Measurements from ENCODE around the gene KLHL22. TPM values are rescaled to one million over a fixed set of nuclear protein-coding genes. Genes with fewer than 3 reads are reported as not detected.

Gene KLHL22
- total and polyA plus RNA-seq, 2 of the 4 experiments (the other 2 are of a cell fraction), result 27.1 to 30.1 TPM

- DNase-seq (no peak), ATAC-seq (ENCODE audit: low read depth) (no peak)
- no peaks in the 10 kb centered on the region for H3K4me1 ChIP-seq (ENCODE audit: control insufficient read depth, insufficient read depth, low read length)
- H3K27ac ChIP-seq (ENCODE audit: insufficient read depth, low read length), result no peak overlapping the region
- H3K9me3 ChIP-seq (ENCODE audit: control insufficient read depth, insufficient read depth, low read length), result no peaks in the 10 kb centered on the region
- intact Hi-C loops (cut with micrococcal nuclease), result no loop called here
- H4K5ac ChIP-seq (ENCODE audit: low read depth, low read length), result no peak overlapping the region
- H4K20me1 ChIP-seq (ENCODE audit: insufficient read depth, low read length), result no peaks in the 10 kb centered on the region; the same call in 1 of the 2 replicates
- no peak overlapping the region for H3K4me2 ChIP-seq (ENCODE audit: low read depth, low read length)
- no peak overlapping the region for H3K9ac ChIP-seq (ENCODE audit: low read depth, low read length)
- in situ Hi-C loops (cut with MboI; ENCODE audit: low sequenced_read_pairs), result no loop called here
- no peak overlapping the region for H2BK120ac ChIP-seq (ENCODE audit: low read depth, low read length)
- H3K79me1 ChIP-seq (ENCODE audit: low read depth in 1 of 2, low read length in 2 of 2), result peaks cover 0 to 13% of the 10 kb centered on the region in 2 experiments; a peak in 2 of 4 replicates
- no CpG with 5 or more reads among the region's 4 CpGs for WGBS, 2 experiments (ENCODE audit: extremely low coverage in 2 of 2, insufficient read length in 1 of 2)
- H3K23ac ChIP-seq (ENCODE audit: low read depth, low read length), result no peak overlapping the region
- no peak overlapping the region for H4K8ac ChIP-seq (ENCODE audit: low read depth in 2 of 2, low read length in 2 of 2)
- no peaks in the 10 kb centered on the region for H3K27me3 ChIP-seq (ENCODE audit: control insufficient read depth, insufficient read depth, low read length)
- H3K18ac ChIP-seq (ENCODE audit: low read depth, low read length), result no peak overlapping the region
- H3K14ac ChIP-seq (replicated peaks; ENCODE audit: low read depth, low read length), result no peak overlapping the region
- H2BK5ac ChIP-seq (ENCODE audit: low read depth, low read length, poor library complexity, severe bottlenecking), result no peak overlapping the region
- H2AK9ac ChIP-seq (replicated peaks; ENCODE audit: low read depth, low read length, poor library complexity), result no peak overlapping the region
- H4K91ac ChIP-seq (ENCODE audit: insufficient read depth, low read depth, low read length), result no peak overlapping the region
- no peak overlapping the region for H2BK15ac ChIP-seq (ENCODE audit: low read depth, low read length)
- dilution Hi-C loops (cut with HindIII; ENCODE audit: low sequenced_read_pairs, unreplicated experiment), result no loop called here
- CTCF ChIA-PET, result no interaction called here
- H3K56ac ChIP-seq (ENCODE audit: extremely low read depth, insufficient read depth, low read length), result no peak overlapping the region
- H3K4ac ChIP-seq (ENCODE audit: low read depth, low read length), result no peak overlapping the region
- BruUV-seq (replicated peaks), result no TSS peak
- peaks cover 17% of the 10 kb centered on the region for H3K36me3 ChIP-seq (ENCODE audit: control insufficient read depth, insufficient read depth, low read length)
- no peak overlapping the region for H2AK5ac ChIP-seq (ENCODE audit: low read depth, low read length)
- POLR2A ChIA-PET (ENCODE audit: unreplicated experiment), result no interaction called here
- peaks cover 16% of the 10 kb centered on the region for H3K9me1 ChIP-seq (ENCODE audit: insufficient read depth, low read length)
- no peak overlapping the region for H3K4me3 ChIP-seq (ENCODE audit: insufficient read depth, low read depth, low read length)
- no peak overlapping the region for H2AFZ ChIP-seq (replicated peaks; ENCODE audit: low read length, poor library complexity)
- no peak for TF ChIP-seq RCOR1 (IDR thresholded peaks at IDR 0.05; ENCODE audit: insufficient replicate concordance, low read length)
- no peak for TF ChIP-seq CTCF (conservative IDR thresholded peaks at IDR 0.05; ENCODE audit: low read depth, low read length)
- no peak for TF ChIP-seq MAFK (IDR thresholded peaks at IDR 0.05; ENCODE audit: low read depth, low read length)
- no peak for TF ChIP-seq RFX5 (IDR thresholded peaks at IDR 0.05; ENCODE audit: low read depth, low read length)
- no peak for TF ChIP-seq MXI1 (IDR thresholded peaks at IDR 0.05; ENCODE audit: borderline replicate concordance, low read depth, low read length)
- no peak for TF ChIP-seq FOS (IDR thresholded peaks at IDR 0.05; ENCODE audit: low read depth, low read length)
- TF ChIP-seq USF2 (IDR thresholded peaks at IDR 0.05; ENCODE audit: low read depth, low read length), result no peak
- TF ChIP-seq POLR2A (IDR thresholded peaks at IDR 0.05; ENCODE audit: low read depth, low read length), result no peak
- TF ChIP-seq CEBPB (IDR thresholded peaks at IDR 0.05; ENCODE audit: low read depth, low read length), result no peak
- TF ChIP-seq CHD1 (IDR thresholded peaks at IDR 0.05; ENCODE audit: low read depth, low read length), result no peak
- no peak for TF ChIP-seq SMC3 (IDR thresholded peaks at IDR 0.05; ENCODE audit: low read depth, low read length)
- TF ChIP-seq ELK1 (IDR thresholded peaks at IDR 0.05; ENCODE audit: borderline replicate concordance, low read depth, low read length), result no peak
- TF ChIP-seq NFE2L2 (IDR thresholded peaks at IDR 0.05; ENCODE audit: low read depth, low read length), result no peak
- no peak for TF ChIP-seq RAD21 (IDR thresholded peaks at IDR 0.05; ENCODE audit: low read length)
- TF ChIP-seq BHLHE40 (IDR thresholded peaks at IDR 0.05; ENCODE audit: low read depth, low read length), result no peak
- TF ChIP-seq MAZ (IDR thresholded peaks at IDR 0.05; ENCODE audit: borderline replicate concordance, low read depth, low read length), result no peak
- H2BK20ac ChIP-seq (ENCODE audit: low read depth, low read length), result no peak overlapping the region
Observed at GRCh38 chr22:20475115-20475436, 20.5 kb downstream of the KLHL22 start.

Data from IMR-90 (cell line).